Peyer's patch (tissue), 4 donors: Measurements from ENCODE around the gene PEX5.

Experiments used
- POLR2A ChIP-seq, 2 donors: fragments of 450-650 bp; IDR thresholded peaks; one replicate each; pipeline ENCODE4 v1.5.1; 2017; ENCODE audit warnings: antibody characterized with exemption in 2 of 2, mild to moderate bottlenecking in 2 of 2, moderate library complexity in 2 of 2
- TF ChIP-seq, protein P1 (sequence below), 6 experiments: fragments of 450-650 bp in 4 of 6; fragments of 200-600 bp in 2 of 6; sonication (generic) in 1 of 6; IDR thresholded peaks; one replicate each; pipeline ENCODE4 v1.5.1; 2017 to 2019; ENCODE audit warnings: antibody characterized with exemption in 6 of 6, mild to moderate bottlenecking in 3 of 6, moderate library complexity in 1 of 6

DNA sequence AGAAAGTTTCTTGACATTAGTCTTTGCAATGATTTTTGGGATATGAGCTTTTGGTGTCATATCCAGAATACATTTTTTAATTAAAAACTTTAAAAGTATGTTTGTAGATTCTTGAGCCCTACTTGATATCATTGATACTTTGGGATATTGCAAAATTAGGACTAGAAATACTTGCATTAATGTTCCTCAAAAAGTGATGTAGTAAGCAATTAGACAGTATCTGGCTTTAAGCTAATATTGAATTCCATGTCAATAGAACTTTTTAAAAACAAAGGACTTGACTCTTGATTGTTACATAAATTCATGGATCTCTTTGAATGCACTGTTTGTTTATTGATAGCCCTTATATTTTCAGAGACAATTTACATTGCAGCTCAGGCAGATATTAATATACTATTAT lies 15.6 kb downstream of the PEX5 start:
- TF ChIP-seq POLR2A (IDR thresholded peaks at IDR 0.05) = no peak
- TF ChIP-seq, protein P1, sequence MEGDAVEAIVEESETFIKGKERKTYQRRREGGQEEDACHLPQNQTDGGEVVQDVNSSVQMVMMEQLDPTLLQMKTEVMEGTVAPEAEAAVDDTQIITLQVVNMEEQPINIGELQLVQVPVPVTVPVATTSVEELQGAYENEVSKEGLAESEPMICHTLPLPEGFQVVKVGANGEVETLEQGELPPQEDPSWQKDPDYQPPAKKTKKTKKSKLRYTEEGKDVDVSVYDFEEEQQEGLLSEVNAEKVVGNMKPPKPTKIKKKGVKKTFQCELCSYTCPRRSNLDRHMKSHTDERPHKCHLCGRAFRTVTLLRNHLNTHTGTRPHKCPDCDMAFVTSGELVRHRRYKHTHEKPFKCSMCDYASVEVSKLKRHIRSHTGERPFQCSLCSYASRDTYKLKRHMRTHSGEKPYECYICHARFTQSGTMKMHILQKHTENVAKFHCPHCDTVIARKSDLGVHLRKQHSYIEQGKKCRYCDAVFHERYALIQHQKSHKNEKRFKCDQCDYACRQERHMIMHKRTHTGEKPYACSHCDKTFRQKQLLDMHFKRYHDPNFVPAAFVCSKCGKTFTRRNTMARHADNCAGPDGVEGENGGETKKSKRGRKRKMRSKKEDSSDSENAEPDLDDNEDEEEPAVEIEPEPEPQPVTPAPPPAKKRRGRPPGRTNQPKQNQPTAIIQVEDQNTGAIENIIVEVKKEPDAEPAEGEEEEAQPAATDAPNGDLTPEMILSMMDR (IDR thresholded peaks at IDR 0.05) = no peak
